A673 (cell line): Measurements from ENCODE around the gene XRCC6. TPM values are rescaled to one million over a fixed set of nuclear protein-coding genes. Genes with fewer than 3 reads are reported as not detected.

ENCODE experiments used
- BruUV-seq: library from RNA; stranded (reverse); fragments of 400-500 nt; replicated peaks from 2 replicates; lab custom pipeline; 2021; lab: Mats Ljungman, UMichigan
- CTCF ChIA-PET: fragments of 300-600 bp; sonication (Branson Sonifier 250); formaldehyde crosslinking; loops from one replicate; lab custom pipeline; 2022; ENCODE audit warnings: antibody characterized with exemption; lab: Charles Lee
- POLR2A ChIA-PET: fragments of 300-600 bp; sonication (Branson Sonifier 250); formaldehyde crosslinking; loops from one replicate; lab custom pipeline; 2022; ENCODE audit warnings: antibody characterized with exemption; ENCODE audit not compliant: low non-redundant PET; lab: Charles Lee
- DNase-seq: peaks from one replicate; pipeline ENCODE4 v3.0.0-alpha.2; 2015; ENCODE audit warnings: low spot score
- H3K27ac ChIP-seq: fragments of 200-600 bp; sonication (generic); 2 replicates; pipeline ENCODE4 v1.5.1; 2016; ENCODE audit warnings: mixed run types, low read depth, mild to moderate bottlenecking, mixed read lengths, antibody characterized with exemption, low read length; ENCODE audit not compliant: poor library complexity, severe bottlenecking
- H3K27me3 ChIP-seq: fragments of 200-600 bp; sonication (generic); replicated peaks from 2 replicates; pipeline ENCODE4 v1.6.1; 2017; ENCODE audit warnings: mixed run types, low read depth, mild to moderate bottlenecking, mixed read lengths, antibody characterized with exemption, low read length; ENCODE audit not compliant: insufficient read depth, poor library complexity
- H3K36me3 ChIP-seq: fragments of 200-600 bp; sonication (generic); 2 replicates; pipeline ENCODE4 v1.6.1; 2016; ENCODE audit warnings: mixed run types, mild to moderate bottlenecking, mixed read lengths, antibody characterized with exemption, low read length; ENCODE audit not compliant: insufficient read depth, poor library complexity, severe bottlenecking
- H3K4me1 ChIP-seq: fragments of 200-600 bp; sonication (generic); 2 replicates; pipeline ENCODE4 v1.6.1; 2017; ENCODE audit warnings: mixed run types, mild to moderate bottlenecking, mixed read lengths, antibody characterized with exemption, low read length; ENCODE audit not compliant: insufficient read depth, poor library complexity, severe bottlenecking
- H3K4me3 ChIP-seq: fragments of 200-600 bp; sonication (generic); 2 replicates; pipeline ENCODE4 v1.5.1; 2016; ENCODE audit warnings: low read depth, mixed run types, mild to moderate bottlenecking, mixed read lengths, low read length; ENCODE audit not compliant: poor library complexity, severe bottlenecking
- H3K9me3 ChIP-seq: fragments of 200-600 bp; sonication (generic); 2 replicates; pipeline ENCODE4 v1.6.1; 2016; ENCODE audit warnings: mixed run types, low read depth, mild to moderate bottlenecking, mixed read lengths, antibody characterized with exemption, low read length; ENCODE audit not compliant: poor library complexity, severe bottlenecking
- CTCF ChIP-seq: fragments of 300-800, 200-600 bp; sonication (generic); conservative IDR thresholded peaks from 2 replicates; pipeline ENCODE4 v1.5.1; 2017; ENCODE audit warnings: low read depth, mild to moderate bottlenecking, antibody characterized with exemption, low read length, moderate library complexity, mixed read lengths
- EZH2 ChIP-seq: fragments of 200-600 bp; sonication (generic); IDR thresholded peaks from 2 replicates; pipeline ENCODE4 v1.6.1; 2017; ENCODE audit warnings: borderline replicate concordance, low read depth, mild to moderate bottlenecking, mixed read lengths, antibody characterized with exemption, low read length; ENCODE audit not compliant: poor library complexity, severe bottlenecking
- intact Hi-C: fragments of 100-400 bp; cut with micrococcal nuclease; formaldehyde crosslinking; loops from one replicate; pipeline ENCODE4 v1.10.0; 2022; ENCODE audit not compliant: unreplicated experiment
- total RNA-seq: library from RNA; stranded (reverse); gene quantifications from 2 replicates; pipeline ENCODE4 v1.2.3, GENCODE V29; 2021

The XRCC6 gene
- total RNA-seq, 1 experiment from 2014 or later: 558 TPM

GRCh38 chr22:41700108-41700364 is 78.9 kb downstream of the XRCC6 start:
- CTCF ChIA-PET: no interaction called here
- Histone ChIP-seq H3K4me1 (peaks cover 12% of the 10 kb centered on the region), H3K36me3 (no peaks in the 10 kb centered on the region), H3K4me3 (no peak overlapping the region), H3K27ac (no peak overlapping the region), H3K27me3 (no peaks in the 10 kb centered on the region), H3K9me3 (no peaks in the 10 kb centered on the region)
- BruUV-seq: no TSS peak
- no peak for DNase-seq
- POLR2A ChIA-PET: no interaction called here
- intact Hi-C loops: no loop called here
- TF ChIP-seq EZH2: no peak
- TF ChIP-seq CTCF: no peak

DNA sequence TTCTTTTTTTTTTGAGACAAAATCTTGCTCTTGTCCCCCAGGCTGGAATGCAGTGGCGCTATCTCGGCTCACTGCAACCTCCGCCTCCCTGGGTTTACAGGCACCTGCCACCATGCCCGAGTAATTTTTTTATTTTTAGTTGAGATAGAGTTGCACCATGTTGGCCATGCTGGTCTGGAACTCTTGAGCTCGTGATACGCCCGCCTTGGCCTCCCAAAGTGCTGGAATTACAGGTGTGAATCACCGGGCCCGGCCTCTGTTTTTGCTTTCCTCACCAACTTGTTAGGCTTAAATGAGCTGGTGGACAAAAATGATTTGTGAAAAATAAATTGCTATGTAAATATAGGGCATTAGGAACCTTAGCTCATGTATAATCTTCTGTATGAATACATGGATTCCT is 81.7 kb downstream of the XRCC6 start:
- intact Hi-C loops: no loop called here
- Histone ChIP-seq H3K27ac (no peak overlapping the region), H3K36me3 (no peaks in the 10 kb centered on the region), H3K9me3 (no peaks in the 10 kb centered on the region), H3K27me3 (no peaks in the 10 kb centered on the region), H3K4me3 (no peak overlapping the region), H3K4me1 (peaks cover under 1% of the 10 kb centered on the region)
- DNase-seq: no peak
- TF ChIP-seq EZH2 (no peak), CTCF (no peak)
- ChIA-PET POLR2A (interaction anchor here (0.6 kb wide), 1 partner anchor 53 kb away, joined by 5 read pairs; no protein-coding TSS in a partner anchor), CTCF (no interaction called here)
- no TSS peak for BruUV-seq

GRCh38 chr22:41709341-41709740 is 88.2 kb downstream of the XRCC6 start:
- CTCF ChIA-PET: no interaction called here
- intact Hi-C loops: no loop called here
- POLR2A ChIA-PET: no interaction called here
- no TSS peak for BruUV-seq
- DNase-seq: no peak
- H3K4me1 ChIP-seq: no peaks in the 10 kb centered on the region
- no peaks in the 10 kb centered on the region for H3K9me3 ChIP-seq
- no peaks in the 10 kb centered on the region for H3K36me3 ChIP-seq
- TF ChIP-seq CTCF (no peak), EZH2 (no peak)
- H3K27ac ChIP-seq: no peak overlapping the region
- H3K4me3 ChIP-seq: no peak overlapping the region
- no peaks in the 10 kb centered on the region for H3K27me3 ChIP-seq
